SH-SY5Y (cell line): Measurements from ENCODE around the gene SYNE3.

Experiments
- GATA2 ChIP-seq: IDR thresholded peaks from 2 replicates; pipeline ENCODE4 v1.6.1; 2011; ENCODE audit warnings: mild to moderate bottlenecking, low read depth, low read length
- GATA3 ChIP-seq: IDR thresholded peaks from 2 replicates; pipeline ENCODE4 v1.6.1; 2011; ENCODE audit warnings: low read depth, mild to moderate bottlenecking, low read length, moderate library complexity

The SYNE3 gene

GRCh38 chr14:95547626-95548327 lies 31.3 kb upstream of the SYNE3 start:
- TF ChIP-seq GATA2 (no peak), GATA3 (no peak)

- no peak for TF ChIP-seq GATA3
- TF ChIP-seq GATA2: no peak
These were observed 30.8 kb upstream of the SYNE3 start for GRCh38 chr14:95547272-95547625.

- no peak for TF ChIP-seq GATA2
These were observed 29.2 kb upstream of the SYNE3 start for GRCh38 chr14:95545515-95546168.

- TF ChIP-seq GATA3: no peak
- no peak for TF ChIP-seq GATA2
These were observed 28.1 kb upstream of the SYNE3 start for GRCh38 chr14:95544588-95544987.

- no peak for TF ChIP-seq GATA2
- TF ChIP-seq GATA3: no peak
These were observed 26.6 kb upstream of the SYNE3 start for GRCh38 chr14:95543021-95543420.

GRCh38 chr14:95541932-95542930 lies 25.8 kb upstream of the SYNE3 start:
- TF ChIP-seq GATA2 (no peak), GATA3 (no peak)

GRCh38 chr14:95541346-95541745 lies 24.9 kb upstream of the SYNE3 start:
- TF ChIP-seq GATA3 (no peak), GATA2 (no peak)

- TF ChIP-seq GATA3 (no peak), GATA2 (no peak)
These were observed 23.9 kb upstream of the SYNE3 start for GRCh38 chr14:95540236-95540855.

GRCh38 chr14:95538801-95539509 lies 22.5 kb upstream of the SYNE3 start:
- TF ChIP-seq GATA3 (no peak), GATA2 (no peak)

GRCh38 chr14:95537298-95538089 lies 21.0 kb upstream of the SYNE3 start:
- TF ChIP-seq GATA2 (no peak), GATA3 (no peak)

GRCh38 chr14:95536671-95537070 lies 20.2 kb upstream of the SYNE3 start:
- TF ChIP-seq GATA2: no peak
- no peak for TF ChIP-seq GATA3

GRCh38 chr14:95536036-95536593 lies 19.7 kb upstream of the SYNE3 start:
- TF ChIP-seq GATA3 (no peak), GATA2 (no peak)
